SK-N-SH (cell line): ENCODE data around the gene ZMIZ1. TPM values are rescaled to one million over a fixed set of nuclear protein-coding genes. Genes with fewer than 3 reads are reported as not detected.
A peak's percentile ranks its signal among the peaks of the same experiment; 100 is the strongest.

Experiments used
- CTCF ChIA-PET: fragments of 300-600, 350-600 bp; formaldehyde crosslinking; extraction: SDS; loops from one replicate; lab custom pipeline; 2021; lab: Yijun Ruan, JAX
- POLR2A ChIA-PET: fragments of 350-600 bp; sonication (Branson Sonifier 250); formaldehyde crosslinking; extraction: SDS; loops from one replicate; lab custom pipeline; 2020; ENCODE audit warnings: antibody characterized with exemption, inconsistent platforms; lab: Yijun Ruan, JAX
- DNase-seq: peaks from one replicate; pipeline ENCODE4 v3.0.0; 2012
- H2AFZ ChIP-seq: fragments of 200-600 bp; sonication (generic); 2 replicates; pipeline ENCODE4 v1.8.1; 2016; ENCODE audit warnings: antibody characterized with exemption, mild to moderate bottlenecking, low read depth
- H3F3A ChIP-seq: fragments of 200-600 bp; sonication (generic); replicated peaks from 2 replicates; pipeline ENCODE3; 2016; ENCODE audit warnings: antibody characterized with exemption, mild to moderate bottlenecking; ENCODE audit not compliant: insufficient read depth
- H3K27ac ChIP-seq, 2 experiments: fragments of 200-500 bp in 1 of 2; fragments of 200-600 bp in 1 of 2; sonication (Bioruptor generic) in 1 of 2; sonication (generic), shearing (Covaris generic) in 1 of 2; 2 replicates each; pipeline versions ENCODE4 v1.5.1 to v1.6.1; 2014 to 2016; ENCODE audit warnings: low read depth in 2 of 2, inconsistent platforms in 1 of 2, low read length in 1 of 2, mild to moderate bottlenecking in 1 of 2, mixed read lengths in 1 of 2
- H3K27me3 ChIP-seq: fragments of 200-600 bp; sonication (generic), shearing (Covaris generic); 2 replicates; pipeline ENCODE4 v1.6.1; 2016; ENCODE audit warnings: mixed run types; ENCODE audit not compliant: insufficient read depth
- H3K36me3 ChIP-seq, 2 experiments: fragments of 200-500 bp in 1 of 2; fragments of 200-600 bp in 1 of 2; sonication (Bioruptor generic) in 1 of 2; sonication (generic) in 1 of 2; replicated peaks in 1 of 2; 2 replicates each; pipeline versions ENCODE3 to v1.5.1; 2014 to 2016; ENCODE audit warnings: low read length in 1 of 2, mild to moderate bottlenecking in 1 of 2; ENCODE audit not compliant: insufficient read depth in 2 of 2, control insufficient read depth in 1 of 2
- H3K4me1 ChIP-seq, 2 experiments: fragments of 200-500 bp in 1 of 2; fragments of 200-600 bp in 1 of 2; sonication (Bioruptor generic) in 1 of 2; sonication (generic), shearing (Covaris generic) in 1 of 2; 2 replicates each; pipeline versions ENCODE4 v1.5.1 to v1.6.1; 2014 to 2016; ENCODE audit warnings: low read depth in 1 of 2, low read length in 1 of 2, mixed run types in 1 of 2; ENCODE audit not compliant: insufficient read depth in 2 of 2, control insufficient read depth in 1 of 2
- H3K4me2 ChIP-seq: fragments of 200-600 bp; sonication (generic), shearing (Covaris generic); 2 replicates; pipeline ENCODE4 v1.6.1; 2017; ENCODE audit warnings: mixed run types
- H3K4me3 ChIP-seq, 2 experiments: fragments of 200-500 bp in 1 of 2; fragments of 200-600 bp in 1 of 2; sonication (Bioruptor generic) in 1 of 2; sonication (generic), shearing (Covaris generic) in 1 of 2; 2 replicates each; pipeline versions ENCODE4 v1.5.1 to v1.8.1; 2014 to 2016; ENCODE audit warnings: low read depth in 2 of 2, inconsistent platforms in 1 of 2, low read length in 1 of 2, mild to moderate bottlenecking in 1 of 2, mixed read lengths in 1 of 2, moderate library complexity in 1 of 2
- H3K79me2 ChIP-seq: fragments of 200-600 bp; sonication (generic); 2 replicates; pipeline ENCODE4 v1.8.1; 2017; ENCODE audit warnings: mild to moderate bottlenecking; ENCODE audit not compliant: insufficient read depth
- H3K9ac ChIP-seq: fragments of 200-600 bp; sonication (generic); 2 replicates; pipeline ENCODE4 v1.6.1; 2017; ENCODE audit warnings: mixed run types
- H3K9me2 ChIP-seq: fragments of 200-600 bp; sonication (generic); 2 replicates; pipeline ENCODE4 v1.6.1; 2017; ENCODE audit warnings: mixed run types
- H3K9me3 ChIP-seq: fragments of 200-600 bp; sonication (generic); 2 replicates; pipeline ENCODE4 v1.6.1; 2017; ENCODE audit warnings: mixed run types, mild to moderate bottlenecking, moderate library complexity
- H4K20me1 ChIP-seq: fragments of 200-600 bp; sonication (generic); 2 replicates; pipeline ENCODE4 v1.6.1; 2017; ENCODE audit warnings: mild to moderate bottlenecking, mixed run types; ENCODE audit not compliant: insufficient read depth
- ELF1 ChIP-seq: IDR thresholded peaks from 2 replicates; pipeline ENCODE4 v1.4.0; 2012
- EP300 ChIP-seq, 2 experiments: IDR thresholded peaks; 2 replicates each; pipeline versions ENCODE4 v1.4.0 to v1.6.1; 2012; ENCODE audit warnings: borderline replicate concordance in 1 of 2, low read depth in 1 of 2, low read length in 1 of 2
- EZH2phosphoT487 ChIP-seq: fragments of 200-600 bp; sonication (generic); IDR thresholded peaks from 2 replicates; pipeline ENCODE4 v1.6.1; 2017; ENCODE audit warnings: low read depth, mixed run types, mild to moderate bottlenecking, antibody characterized with exemption, moderate library complexity, borderline replicate concordance
- FOSL2 ChIP-seq: IDR thresholded peaks from 2 replicates; pipeline ENCODE4 v1.4.0; 2012; ENCODE audit warnings: low read depth, mild to moderate bottlenecking, moderate library complexity, borderline replicate concordance
- FOXJ3 ChIP-seq: sonication (generic); formaldehyde crosslinking; IDR thresholded peaks from 2 replicates; pipeline ENCODE4 v1.5.1; 2020; ENCODE audit warnings: mild to moderate bottlenecking, missing genetic modification reagents
- GABPA ChIP-seq: IDR thresholded peaks from 2 replicates; pipeline ENCODE4 v1.4.0; 2012; ENCODE audit warnings: low read depth, mild to moderate bottlenecking
- RAD21 ChIP-seq: IDR thresholded peaks from 2 replicates; pipeline ENCODE4 v1.6.1; 2012; ENCODE audit warnings: mild to moderate bottlenecking, low read length
- REST ChIP-seq: IDR thresholded peaks from 2 replicates; pipeline ENCODE4 v1.6.1; 2012; ENCODE audit warnings: mild to moderate bottlenecking, low read depth, low read length, moderate library complexity
- RXRA ChIP-seq: IDR thresholded peaks from 2 replicates; pipeline ENCODE4 v1.4.0; 2012; ENCODE audit warnings: low read depth, mild to moderate bottlenecking, borderline replicate concordance
- SIN3A ChIP-seq: IDR thresholded peaks from 2 replicates; pipeline ENCODE4 v1.6.1; 2012; ENCODE audit warnings: low read depth, mild to moderate bottlenecking, low read length, moderate library complexity, borderline replicate concordance
- SMC3 ChIP-seq: IDR thresholded peaks from 2 replicates; pipeline ENCODE4 v1.6.1; 2012; ENCODE audit warnings: low read depth, low read length, improper control_type of control experiment
- TEAD4 ChIP-seq: IDR thresholded peaks from 2 replicates; pipeline ENCODE4 v1.4.0; 2012; ENCODE audit warnings: mild to moderate bottlenecking, borderline replicate concordance; ENCODE audit not compliant: insufficient read depth
- YY1 ChIP-seq: IDR thresholded peaks from 2 replicates; pipeline ENCODE4 v1.4.0; 2012; ENCODE audit warnings: low read depth, mild to moderate bottlenecking
- WGBS: methylation state at CpG from one replicate; pipeline ENCODE4 v1.1.6; 2017; ENCODE audit warnings: low lambda C conversion rate; 5-methylcytosine and 5-hydroxymethylcytosine counted together
- polyA plus RNA-seq, 3 experiments: library from polyadenylated mRNA; depleted of rRNA; stranded (reverse); fragments of >200 nt; gene quantifications; 2 replicates each; pipeline ENCODE4 v1.2.3, GENCODE V29; 2012

Gene ZMIZ1
- polyA plus RNA-seq, 1 of the 3 experiments (the other 2 are of a cell fraction) = 23.5 TPM

- no peak for TF ChIP-seq REST
- TF ChIP-seq EP300 (IDR thresholded peaks at IDR 0.05; ENCODE audit: borderline replicate concordance in 1 of 2, low read depth in 1 of 2, low read length in 1 of 2) = no peak
- no peak for TF ChIP-seq FOXJ3 (CRISPR knock-in tag)
These were observed 64.7 kb downstream of the ZMIZ1 start (continued) for GRCh38 chr10:79133416-79133815.

DNA sequence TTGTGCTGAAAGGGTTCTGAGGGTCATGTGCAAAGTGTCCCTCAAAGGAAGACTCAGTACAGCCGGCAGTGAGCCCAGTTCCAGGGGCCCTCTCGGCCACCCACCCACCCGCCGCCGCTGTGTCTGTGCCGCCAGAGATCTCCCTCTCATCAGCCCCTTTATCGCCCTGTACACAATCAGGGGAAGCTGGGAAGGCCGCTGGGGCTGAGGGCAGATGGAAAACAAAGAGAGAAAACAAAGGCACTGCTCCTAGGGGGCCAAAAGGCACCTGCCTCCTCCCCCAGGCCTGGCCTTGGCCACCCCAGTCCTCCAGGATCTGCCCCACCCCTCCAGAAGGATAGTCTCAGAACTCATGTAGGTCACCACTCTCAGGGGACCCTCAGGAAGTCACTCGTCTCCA is 67.0 kb downstream of the ZMIZ1 start:
- Histone ChIP-seq H3K4me3 (no peak overlapping the region), H3K4me1 (peaks cover 20 to 72% of the 10 kb centered on the region in 2 experiments), H3K27ac (peak overlapping the region in 1 of 2 experiments; percentile 70; a peak in 2 of 4 replicates), H3K79me2 (peaks cover 94% of the 10 kb centered on the region), H4K20me1 (peaks cover 34% of the 10 kb centered on the region; the same call in 1 of the 2 replicates)
- TF ChIP-seq EP300 (IDR thresholded peaks at IDR 0.05; ENCODE audit: borderline replicate concordance in 1 of 2, low read depth in 1 of 2, low read length in 1 of 2) = no peak
- no peak for TF ChIP-seq SMC3
- no peak for TF ChIP-seq GABPA
- TF ChIP-seq ELF1 = no peak
- no peak for TF ChIP-seq TEAD4
- no peak for TF ChIP-seq YY1
- TF ChIP-seq, all 33 proteins: peak for 0
- Histone ChIP-seq H3F3A (peaks cover 3% of the 10 kb centered on the region), H3K4me2 (no peak overlapping the region), H3K27me3 (no peaks in the 10 kb centered on the region), H3K9me2 (no peaks in the 10 kb centered on the region), H3K36me3 (peaks cover 13 to 20% of the 10 kb centered on the region in 2 experiments), H2AFZ (no peak overlapping the region), H3K9ac (no peak overlapping the region), H3K9me3 (no peaks in the 10 kb centered on the region)
- CTCF ChIA-PET = interaction anchor here (1.5 kb wide), 1 partner anchor 60 kb away, joined by 5 read pairs; no protein-coding TSS in a partner anchor
- DNase-seq = no peak
- POLR2A ChIA-PET = no interaction called here
- WGBS = 88% methylated on average over 3 of the region's 9 CpGs

- H3K36me3 ChIP-seq = peaks cover 14% of the 10 kb centered on the region in 2 experiments
- WGBS = 100% methylated on average over 1 of the region's 2 CpGs
- peaks cover 19 to 66% of the 10 kb centered on the region in 2 experiments for H3K4me1 ChIP-seq
- TF ChIP-seq RAD21 (no peak), FOSL2 (no peak), TEAD4 (no peak), SIN3A (no peak), EZH2phosphoT487 (no peak), RXRA (no peak)
- TF ChIP-seq, all 33 proteins: peak for 0
- peaks cover 94% of the 10 kb centered on the region for H3K79me2 ChIP-seq
- ChIA-PET POLR2A (no interaction called here), CTCF (interaction anchor here (1.5 kb wide), 1 partner anchor 59 kb away, joined by 5 read pairs; no protein-coding TSS in a partner anchor)
- no peak for DNase-seq
- H3K4me3 ChIP-seq = no peak overlapping the region
- no peaks in the 10 kb centered on the region for H3K9me3 ChIP-seq
- H4K20me1 ChIP-seq = peaks cover 28% of the 10 kb centered on the region; the same call in 1 of the 2 replicates
- peak overlapping the region in 1 of 2 experiments; percentile 70; a peak in 2 of 4 replicates for H3K27ac ChIP-seq
- no peaks in the 10 kb centered on the region for H3K9me2 ChIP-seq
- H2AFZ ChIP-seq = no peak overlapping the region
- no peak overlapping the region for H3K4me2 ChIP-seq
- H3K9ac ChIP-seq = no peak overlapping the region
- H3K27me3 ChIP-seq = no peaks in the 10 kb centered on the region
- peaks cover 7% of the 10 kb centered on the region for H3F3A ChIP-seq
These were observed 67.7 kb downstream of the ZMIZ1 start for GRCh38 chr10:79136236-79137005.
